HUDEP-2 (cell line): Measurements from ENCODE around the gene DENR.

ENCODE experiments used
- DNase-seq, 76 experiments: peaks; one replicate each; lab custom pipeline; 2025; ENCODE audit not compliant: unreplicated experiment in 76 of 76; lab: John Stamatoyannopoulos, UW

DENR gene

GRCh38 chr12:122813310-122813713, 60.7 kb downstream of the DENR start:
- DNase-seq = no peak

- DNase-seq = no peak
Observed at GRCh38 chr12:122819209-122819785, 66.7 kb downstream of the DENR start.

GRCh38 chr12:122820138-122820537, 67.5 kb downstream of the DENR start:
- no peak for DNase-seq
